ENCODE measurements around the gene UBE2N. TPM values are rescaled to one million over a fixed set of nuclear protein-coding genes. Genes with fewer than 3 reads are reported as not detected.

UBE2N gene
- total RNA-seq, 1 donor from 2014 or later = 57.6 TPM

GRCh38 chr12:93358058-93358457 lies 83.7 kb downstream of the UBE2N start:
- no peak for DNase-seq (ENCODE audit: low read depth)

- DNase-seq (ENCODE audit: low read depth) = no peak
Observed at GRCh38 chr12:93356214-93356613, 85.5 kb downstream of the UBE2N start.

Other genes with a start within 250 kb of the UBE2N start
- 51.2 and 83.7 TPM in 2 replicates for gene NUDT4, start 64.0 kb downstream of the UBE2N start, total RNA-seq
- 79.5 and 80.6 TPM in 2 replicates for gene MRPL42, start 25.6 kb upstream of the UBE2N start, total RNA-seq
- 3.7 and 4.1 TPM in 2 replicates for gene SOCS2, start 130.7 kb upstream of the UBE2N start, total RNA-seq
- gene CRADD, start 235.4 kb upstream of the UBE2N start, total RNA-seq = 30.1 and 37.1 TPM in 2 replicates